K562 (cell line): Measurements from ENCODE around the gene CACTIN. TPM values are rescaled to one million over a fixed set of nuclear protein-coding genes. Genes with fewer than 3 reads are reported as not detected.

Experiments used
- ARID3B ChIP-seq: fragments of 250-450 bp; sonication (Bioruptor Pico); IDR thresholded peaks from 2 replicates; pipeline ENCODE4 v1.4.0; 2020; ENCODE audit warnings: borderline replicate concordance
- BRF1 ChIP-seq: IDR thresholded peaks from 3 replicates; pipeline ENCODE4 v1.6.1; 2011; ENCODE audit warnings: borderline replicate concordance, mild to moderate bottlenecking; ENCODE audit not compliant: insufficient read length; ENCODE audit errors: extremely low read depth
- CBFA2T3 ChIP-seq: fragments of 450-650 bp; IDR thresholded peaks from 2 replicates; pipeline ENCODE4 v1.6.1; 2017
- JUN ChIP-seq, 2 experiments: sonication (generic) in 1 of 2; formaldehyde crosslinking in 1 of 2; IDR thresholded peaks; 2 replicates each; pipeline versions ENCODE4 v1.6.1 to v1.8.0; 2012 to 2022; ENCODE audit warnings: borderline replicate concordance in 2 of 2, mild to moderate bottlenecking in 2 of 2, improper control_type of control experiment in 1 of 2, low read depth in 1 of 2, low read length in 1 of 2, missing genetic modification reagents in 1 of 2
- SMAD4 ChIP-seq: fragments of 250-450 bp; sonication (Bioruptor Pico); conservative IDR thresholded peaks from 2 replicates; pipeline ENCODE4 v1.8.0; 2021; ENCODE audit warnings: inconsistent platforms, mild to moderate bottlenecking, moderate library complexity
- SMARCB1 ChIP-seq: IDR thresholded peaks from 2 replicates; pipeline ENCODE4 v1.6.1; 2011; ENCODE audit warnings: improper control_type of control experiment, low read depth; ENCODE audit not compliant: insufficient read length
- ZC3H4 ChIP-seq: sonication (generic); formaldehyde crosslinking; IDR thresholded peaks from 2 replicates; pipeline ENCODE4 v1.9.0; 2021; ENCODE audit warnings: missing genetic modification reagents, borderline replicate concordance
- ZNF592 ChIP-seq: fragments of 450-650 bp; IDR thresholded peaks from 2 replicates; pipeline ENCODE4 v1.6.1; 2017; ENCODE audit warnings: antibody characterized with exemption, mild to moderate bottlenecking
- ZNF707 ChIP-seq: fragments of 250-450 bp; sonication (Bioruptor Pico); conservative IDR thresholded peaks from 2 replicates; pipeline ENCODE4 v1.8.0; 2022; ENCODE audit warnings: inconsistent platforms, mild to moderate bottlenecking, moderate library complexity
- polyA plus RNA-seq, 8 experiments: library from polyadenylated mRNA; depleted of rRNA in 4 of 8; stranded (reverse) in 5 of 8; unstranded in 3 of 8; fragments of >200 nt; fragmentation: Nextera tagmentation in 2 of 8; fragmentation: Illumina TruSeq in 1 of 8; extraction: Ambion mirVana in 2 of 8; extraction: Trizol in 1 of 8; gene quantifications; 2 replicates each; pipeline versions ENCODE4 v1.2.1 to v1.2.3, GENCODE V29; 2011 to 2014; ENCODE audit warnings: inconsistent platforms in 1 of 8, missing spikeins in 1 of 8
- total RNA-seq, 7 experiments: library from RNA; depleted of rRNA in 6 of 7; stranded (reverse); fragments of >200 nt in 6 of 7; fragmentation: Illumina TruSeq in 2 of 7; extraction: Trizol in 2 of 7; gene quantifications; 2 replicates each; pipeline versions ENCODE4 v1.2.1 to v1.2.3, GENCODE V29; 2011 to 2021; ENCODE audit warnings: low replicate concordance in 1 of 7
- TF ChIP-seq, protein P1 (sequence below), 3 experiments: fragments of 200-800 bp in 1 of 3; sonication (Bioruptor generic) in 1 of 3; sonication (generic) in 1 of 3; formaldehyde crosslinking in 1 of 3; IDR thresholded peaks; 2 replicates each; pipeline versions ENCODE4 v1.6.1 to v1.8.0; 2016 to 2022; ENCODE audit warnings: mild to moderate bottlenecking in 2 of 3, missing compliant biosample characterization in 2 of 3, missing genetic modification characterization in 2 of 3, missing genetic modification reagents in 1 of 3
- TF ChIP-seq, protein P2 (sequence below): fragments of 450-650 bp; IDR thresholded peaks from 2 replicates; pipeline ENCODE4 v1.6.1; 2016
- TF ChIP-seq, protein P3 (sequence below): sonication (generic); formaldehyde crosslinking; IDR thresholded peaks from 2 replicates; pipeline ENCODE4 v1.8.0; 2022; ENCODE audit warnings: mild to moderate bottlenecking, missing genetic modification reagents

Gene CACTIN
- total and polyA plus RNA-seq, 9 of the 15 experiments (the other 6 are each of a cell fraction or from before 2014, with no cell fraction given): 0.15 to 49.2 (median 15.0) TPM

DNA sequence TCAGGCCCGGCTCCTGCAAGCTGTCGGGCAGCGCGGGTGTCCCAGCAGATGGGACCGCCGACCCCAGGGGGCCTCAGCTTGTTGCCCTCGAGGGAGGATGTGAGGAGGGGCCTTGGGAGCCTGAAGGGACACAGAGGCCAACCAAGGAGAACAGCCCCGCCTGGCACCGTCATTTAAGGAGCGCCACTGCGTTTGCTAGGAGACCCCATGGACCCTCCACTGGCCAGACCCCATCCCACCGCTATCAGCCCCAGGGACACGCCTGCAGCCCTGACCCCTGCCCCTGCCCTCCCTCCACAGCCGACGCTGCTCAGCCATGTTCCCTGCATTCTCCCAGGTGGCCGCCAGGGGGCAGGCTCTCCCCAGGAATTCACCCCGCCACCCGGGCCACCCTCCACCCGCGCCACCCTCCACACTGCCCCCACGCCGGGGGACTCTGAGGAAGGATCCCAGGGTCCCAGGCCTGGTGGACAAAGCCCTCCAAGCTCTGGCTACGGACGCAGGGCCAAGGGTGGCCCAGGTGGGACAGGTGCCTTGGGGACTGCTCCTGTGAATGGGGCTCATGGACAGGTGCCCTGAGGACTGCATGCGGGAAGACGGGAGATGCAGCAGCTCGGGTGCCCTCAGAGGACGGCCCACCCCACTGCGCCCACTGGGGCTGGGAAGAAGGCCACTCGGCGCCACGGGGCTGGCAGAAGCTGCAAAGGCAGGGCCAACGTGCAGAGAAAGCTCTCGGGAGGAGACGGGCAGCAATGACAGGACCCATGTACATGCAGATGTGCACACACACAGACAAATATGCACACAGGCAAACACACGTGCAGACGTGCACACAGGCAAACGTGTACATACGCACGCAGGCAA is 39.3 kb upstream of the CACTIN start (continued):
- TF ChIP-seq, protein P1, sequence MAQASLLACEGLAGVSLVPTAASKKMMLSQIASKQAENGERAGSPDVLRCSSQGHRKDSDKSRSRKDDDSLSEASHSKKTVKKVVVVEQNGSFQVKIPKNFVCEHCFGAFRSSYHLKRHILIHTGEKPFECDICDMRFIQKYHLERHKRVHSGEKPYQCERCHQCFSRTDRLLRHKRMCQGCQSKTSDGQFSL (CRISPR knock-in tag; IDR thresholded peaks at IDR 0.05): no peak
- TF ChIP-seq, protein P1 (tag; IDR thresholded peaks at IDR 0.05): no peak
- no peak for TF ChIP-seq ARID3B (CRISPR knock-in tag)
- TF ChIP-seq ZNF592: no peak
- TF ChIP-seq ZC3H4 (CRISPR knock-in tag): peak; percentile 56; the same call in 1 of the 2 replicates
- no peak for TF ChIP-seq BRF1
- TF ChIP-seq JUN (IDR thresholded peaks at IDR 0.05; ENCODE audit: borderline replicate concordance, low read depth, low read length): no peak
- no peak for TF ChIP-seq JUN (CRISPR knock-in tag; IDR thresholded peaks at IDR 0.05; ENCODE audit: borderline replicate concordance)
- no peak for TF ChIP-seq SMAD4 (CRISPR knock-in tag)
- TF ChIP-seq, protein P2, sequence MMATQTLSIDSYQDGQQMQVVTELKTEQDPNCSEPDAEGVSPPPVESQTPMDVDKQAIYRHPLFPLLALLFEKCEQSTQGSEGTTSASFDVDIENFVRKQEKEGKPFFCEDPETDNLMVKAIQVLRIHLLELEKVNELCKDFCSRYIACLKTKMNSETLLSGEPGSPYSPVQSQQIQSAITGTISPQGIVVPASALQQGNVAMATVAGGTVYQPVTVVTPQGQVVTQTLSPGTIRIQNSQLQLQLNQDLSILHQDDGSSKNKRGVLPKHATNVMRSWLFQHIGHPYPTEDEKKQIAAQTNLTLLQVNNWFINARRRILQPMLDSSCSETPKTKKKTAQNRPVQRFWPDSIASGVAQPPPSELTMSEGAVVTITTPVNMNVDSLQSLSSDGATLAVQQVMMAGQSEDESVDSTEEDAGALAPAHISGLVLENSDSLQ: no peak
- TF ChIP-seq, protein P3, sequence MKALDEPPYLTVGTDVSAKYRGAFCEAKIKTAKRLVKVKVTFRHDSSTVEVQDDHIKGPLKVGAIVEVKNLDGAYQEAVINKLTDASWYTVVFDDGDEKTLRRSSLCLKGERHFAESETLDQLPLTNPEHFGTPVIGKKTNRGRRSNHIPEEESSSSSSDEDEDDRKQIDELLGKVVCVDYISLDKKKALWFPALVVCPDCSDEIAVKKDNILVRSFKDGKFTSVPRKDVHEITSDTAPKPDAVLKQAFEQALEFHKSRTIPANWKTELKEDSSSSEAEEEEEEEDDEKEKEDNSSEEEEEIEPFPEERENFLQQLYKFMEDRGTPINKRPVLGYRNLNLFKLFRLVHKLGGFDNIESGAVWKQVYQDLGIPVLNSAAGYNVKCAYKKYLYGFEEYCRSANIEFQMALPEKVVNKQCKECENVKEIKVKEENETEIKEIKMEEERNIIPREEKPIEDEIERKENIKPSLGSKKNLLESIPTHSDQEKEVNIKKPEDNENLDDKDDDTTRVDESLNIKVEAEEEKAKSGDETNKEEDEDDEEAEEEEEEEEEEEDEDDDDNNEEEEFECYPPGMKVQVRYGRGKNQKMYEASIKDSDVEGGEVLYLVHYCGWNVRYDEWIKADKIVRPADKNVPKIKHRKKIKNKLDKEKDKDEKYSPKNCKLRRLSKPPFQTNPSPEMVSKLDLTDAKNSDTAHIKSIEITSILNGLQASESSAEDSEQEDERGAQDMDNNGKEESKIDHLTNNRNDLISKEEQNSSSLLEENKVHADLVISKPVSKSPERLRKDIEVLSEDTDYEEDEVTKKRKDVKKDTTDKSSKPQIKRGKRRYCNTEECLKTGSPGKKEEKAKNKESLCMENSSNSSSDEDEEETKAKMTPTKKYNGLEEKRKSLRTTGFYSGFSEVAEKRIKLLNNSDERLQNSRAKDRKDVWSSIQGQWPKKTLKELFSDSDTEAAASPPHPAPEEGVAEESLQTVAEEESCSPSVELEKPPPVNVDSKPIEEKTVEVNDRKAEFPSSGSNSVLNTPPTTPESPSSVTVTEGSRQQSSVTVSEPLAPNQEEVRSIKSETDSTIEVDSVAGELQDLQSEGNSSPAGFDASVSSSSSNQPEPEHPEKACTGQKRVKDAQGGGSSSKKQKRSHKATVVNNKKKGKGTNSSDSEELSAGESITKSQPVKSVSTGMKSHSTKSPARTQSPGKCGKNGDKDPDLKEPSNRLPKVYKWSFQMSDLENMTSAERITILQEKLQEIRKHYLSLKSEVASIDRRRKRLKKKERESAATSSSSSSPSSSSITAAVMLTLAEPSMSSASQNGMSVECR (CRISPR knock-in tag): no peak
- TF ChIP-seq SMARCB1: no peak
- TF ChIP-seq ZNF707 (CRISPR knock-in tag): no peak
- TF ChIP-seq CBFA2T3: no peak
